Keratinocyte (primary cell): ENCODE results near the gene MAST1. TPM values are rescaled to one million over a fixed set of nuclear protein-coding genes. Genes with fewer than 3 reads are reported as not detected.

ENCODE experiments used
- DNase-seq: peaks from one replicate; pipeline ENCODE4 v3.0.0-alpha.2; 2011; ENCODE audit warnings: low read depth, missing footprints, low spot score
- FAIRE-seq: peaks from 2 replicates; lab custom pipeline; 2011; peaks lifted over from hg19 to GRCh38; lab: Jason Lieb, UNC
- H2AFZ ChIP-seq: 2 replicates; pipeline ENCODE4 v1.6.0; 2012; ENCODE audit warnings: low read length, control low read depth, inconsistent platforms; ENCODE audit not compliant: control insufficient read depth
- H3K27ac ChIP-seq: 2 replicates; pipeline ENCODE4 v1.5.1; 2011; ENCODE audit warnings: low read length; ENCODE audit not compliant: control insufficient read depth, insufficient read depth
- H3K27me3 ChIP-seq: 3 replicates; pipeline ENCODE4 v1.6.0; 2011; ENCODE audit warnings: low read length; ENCODE audit not compliant: control insufficient read depth, insufficient read depth; ENCODE audit errors: extremely low read depth
- H3K36me3 ChIP-seq, 2 experiments: 2 replicates in 1 of 2; 3 replicates in 1 of 2; pipeline ENCODE4 v1.5.1; 2011; ENCODE audit warnings: low read length in 2 of 2, mild to moderate bottlenecking in 1 of 2; ENCODE audit not compliant: control insufficient read depth in 2 of 2, insufficient read depth in 2 of 2; ENCODE audit errors: extremely low read depth in 1 of 2
- H3K4me1 ChIP-seq: 3 replicates; pipeline ENCODE4 v1.5.1; 2011; ENCODE audit warnings: low read length; ENCODE audit not compliant: control insufficient read depth, insufficient read depth; ENCODE audit errors: extremely low read depth
- H3K4me2 ChIP-seq: 3 replicates; pipeline ENCODE4 v1.6.0; 2011; ENCODE audit warnings: low read depth, low read length; ENCODE audit not compliant: control insufficient read depth, insufficient read depth; ENCODE audit errors: extremely low read depth
- H3K4me3 ChIP-seq, 3 experiments: fragments of 200-600 bp in 1 of 3; sonication (generic) in 1 of 3; 2 replicates in 2 of 3; 3 replicates in 1 of 3; pipeline ENCODE4 v1.5.1; 2011 to 2016; ENCODE audit warnings: low read length in 3 of 3, mild to moderate bottlenecking in 3 of 3, control low read depth in 2 of 3, inconsistent platforms in 1 of 3, low read depth in 1 of 3, mixed read lengths in 1 of 3, mixed run types in 1 of 3, moderate library complexity in 1 of 3; ENCODE audit not compliant: control insufficient read depth in 2 of 3, insufficient read depth in 2 of 3; ENCODE audit errors: extremely low read depth in 1 of 3
- H3K79me2 ChIP-seq: 2 replicates; pipeline ENCODE4 v1.6.0; 2012; ENCODE audit warnings: low read length; ENCODE audit not compliant: control insufficient read depth, insufficient read depth
- H3K9ac ChIP-seq: 3 replicates; pipeline ENCODE4 v1.6.0; 2011; ENCODE audit warnings: low read length; ENCODE audit not compliant: control insufficient read depth, insufficient read depth; ENCODE audit errors: extremely low read depth
- H3K9me1 ChIP-seq: 3 replicates; pipeline ENCODE4 v1.6.0; 2011; ENCODE audit warnings: low read length; ENCODE audit not compliant: control insufficient read depth, insufficient read depth; ENCODE audit errors: extremely low read depth
- H3K9me3 ChIP-seq: 2 replicates; pipeline ENCODE4 v1.5.1; 2012; ENCODE audit warnings: low read depth, low read length; ENCODE audit not compliant: control insufficient read depth
- H4K20me1 ChIP-seq: 3 replicates; pipeline ENCODE4 v1.6.0; 2011; ENCODE audit warnings: low read length; ENCODE audit not compliant: control insufficient read depth, insufficient read depth; ENCODE audit errors: extremely low read depth
- CTCF ChIP-seq, 3 experiments: IDR thresholded peaks in 1 of 3; conservative IDR thresholded peaks in 1 of 3; optimal IDR thresholded peaks in 1 of 3; 2 replicates in 2 of 3; 3 replicates in 1 of 3; pipeline versions ENCODE3 to v1.5.1; 2011; ENCODE audit warnings: low read length in 3 of 3, mild to moderate bottlenecking in 3 of 3, moderate library complexity in 2 of 3, control low read depth in 1 of 3, inconsistent platforms in 1 of 3; ENCODE audit not compliant: insufficient read depth in 2 of 3; ENCODE audit errors: extremely low read depth in 1 of 3
- EZH2 ChIP-seq: IDR thresholded peaks from one replicate; pipeline ENCODE4 v1.6.1; 2012; ENCODE audit warnings: inconsistent platforms, mild to moderate bottlenecking, low read length, moderate library complexity
- dilution Hi-C: fragments of 300-500 bp; cut with MboI; formaldehyde crosslinking; loops from one replicate; pipeline ENCODE4 v1.7.0; 2020; ENCODE audit warnings: low sequenced_read_pairs; ENCODE audit not compliant: extremely low pct_ligation_motif_present
- polyA plus RNA-seq, 5 experiments: library from polyadenylated mRNA; depleted of rRNA in 3 of 5; stranded (reverse) in 3 of 5; stranded (forward) in 1 of 5; unstranded in 1 of 5; fragments of >200 nt; gene quantifications; 1 replicate in 1 of 5; 2 replicates in 3 of 5; 3 replicates in 1 of 5; pipeline versions ENCODE4 v1.2.1 to v1.2.3, GENCODE V29; 2011 to 2012; ENCODE audit warnings: missing spikeins in 2 of 5, low read depth in 1 of 5, low replicate concordance in 1 of 5
- small RNA-seq, 3 experiments: library from RNA; depleted of rRNA; stranded (forward); fragments of <200 nt; gene quantifications; one replicate each; pipeline ENCODE3, GENCODE V24; 2012; ENCODE audit warnings: low read depth in 3 of 3, low replicate concordance in 1 of 3; ENCODE audit not compliant: insufficient read length in 3 of 3

Gene MAST1
- polyA plus RNA-seq, 1 donor (not counting 4 experiments of a cell fraction or from before 2014, with no cell fraction given) = 0.13 TPM

GRCh38 chr19:12922959-12923358 is 84.6 kb downstream of the MAST1 start:
- DNase-seq (no peak), FAIRE-seq (no peak)
- no peak overlapping the region for H2AFZ ChIP-seq
- no peaks in the 10 kb centered on the region for H3K9me1 ChIP-seq
- no peak overlapping the region for H3K9ac ChIP-seq
- H3K36me3 ChIP-seq = peaks cover 28 to 32% of the 10 kb centered on the region in 2 experiments
- H4K20me1 ChIP-seq = peaks cover 3% of the 10 kb centered on the region
- no peaks in the 10 kb centered on the region for H3K79me2 ChIP-seq
- H3K4me3 ChIP-seq = no peak overlapping the region
- no peak for TF ChIP-seq CTCF (optimal IDR thresholded peaks at IDR 0.05 in 1 of 3, IDR thresholded peaks at IDR 0.05 in 1 of 3, conservative IDR thresholded peaks at IDR 0.05 in 1 of 3; ENCODE audit: extremely low read depth in 1 of 3, insufficient read depth in 2 of 3, low read length in 3 of 3)
- TF ChIP-seq EZH2 = no peak
- H3K27me3 ChIP-seq = no peaks in the 10 kb centered on the region
- no peaks in the 10 kb centered on the region for H3K9me3 ChIP-seq
- H3K4me2 ChIP-seq = no peak overlapping the region
- H3K27ac ChIP-seq = no peak overlapping the region
- dilution Hi-C loops = no loop called here
- H3K4me1 ChIP-seq = peaks cover 4% of the 10 kb centered on the region

Small RNA genes within 50 kb of the gene (small RNA-seq; reads per million reads assigned to genes)
- gene MIR5695 (0 reads per million in 3 experiments), gene MIR6794 (0 reads per million in 3 experiments)

Other genes starting within 250 kb of the MAST1 start
- gene ZNF490, start 227.7 kb upstream of the MAST1 start, polyA plus RNA-seq = 2.7 to 3.2 TPM (median 3.2 TPM) in 3 replicates
- 8.1 to 11.5 TPM (median 10.3 TPM) in 3 replicates for gene ZNF791, start 227.6 kb upstream of the MAST1 start, polyA plus RNA-seq
- gene MAN2B1, start 171.8 kb upstream of the MAST1 start, polyA plus RNA-seq = 17.0 to 30.1 TPM (median 21.1 TPM) in 3 replicates
- 3.8 to 5.6 TPM (median 5.0 TPM) in 3 replicates for gene WDR83, start 171.7 kb upstream of the MAST1 start, polyA plus RNA-seq
- gene DHPS, start 156.6 kb upstream of the MAST1 start, polyA plus RNA-seq = 36.5 to 45.0 TPM (median 37.2 TPM) in 3 replicates
- gene GNG14, start 150.5 kb upstream of the MAST1 start, polyA plus RNA-seq = not detected in 3 replicates
- gene FBXW9, start 141.9 kb upstream of the MAST1 start, polyA plus RNA-seq = 5.6 to 11.2 TPM (median 8.1 TPM) in 3 replicates
- gene TNPO2, start 114.6 kb upstream of the MAST1 start, polyA plus RNA-seq = 75.3 to 115 TPM (median 105 TPM) in 3 replicates
- gene TRIR, start 103.8 kb upstream of the MAST1 start, polyA plus RNA-seq = 148 to 170 TPM (median 153 TPM) in 3 replicates
- gene GET3, start 101.0 kb upstream of the MAST1 start, polyA plus RNA-seq = 104 to 173 TPM (median 138 TPM) in 3 replicates
- gene BEST2, start 86.7 kb upstream of the MAST1 start, polyA plus RNA-seq = 0.03 TPM in 1 of 3 replicates, not detected in the others
- gene HOOK2, start 63.0 kb upstream of the MAST1 start, polyA plus RNA-seq = 19.0 to 27.4 TPM (median 21.9 TPM) in 3 replicates
- 34.9 to 85.1 TPM (median 40.8 TPM) in 3 replicates for gene JUNB, start 47.0 kb upstream of the MAST1 start, polyA plus RNA-seq
- 119 to 301 TPM (median 154 TPM) in 3 replicates for gene PRDX2, start 36.7 kb upstream of the MAST1 start, polyA plus RNA-seq
- gene THSD8, start 36.4 kb upstream of the MAST1 start, polyA plus RNA-seq = 0.41 to 6.6 TPM (median 2.9 TPM) in 3 replicates
- gene RNASEH2A, start 31.9 kb upstream of the MAST1 start, polyA plus RNA-seq = 12.7 to 32.5 TPM (median 19.7 TPM) in 3 replicates
- not detected in 3 replicates for gene RTBDN, start 3.9 kb upstream of the MAST1 start, polyA plus RNA-seq
- 23.5 to 38.3 TPM (median 27.2 TPM) in 3 replicates for gene DNASE2, start 42.9 kb downstream of the MAST1 start, polyA plus RNA-seq
- gene KLF1, start 48.7 kb downstream of the MAST1 start, polyA plus RNA-seq = not detected in 3 replicates
- 9.9 to 16.8 TPM (median 11.5 TPM) in 3 replicates for gene GCDH, start 52.6 kb downstream of the MAST1 start, polyA plus RNA-seq
- 0.07 to 0.10 TPM in 2 of 3 replicates, not detected in the other for gene SYCE2, start 80.8 kb downstream of the MAST1 start, polyA plus RNA-seq
- gene FARSA, start 95.2 kb downstream of the MAST1 start, polyA plus RNA-seq = 29.9 to 68.7 TPM (median 30.9 TPM) in 3 replicates
- gene CALR, start 100.1 kb downstream of the MAST1 start, polyA plus RNA-seq = 785 to 1,497 TPM (median 899 TPM) in 3 replicates
- 20.3 to 63.3 TPM (median 23.7 TPM) in 3 replicates for gene RAD23A, start 107.3 kb downstream of the MAST1 start, polyA plus RNA-seq
- gene GADD45GIP1, start 118.7 kb downstream of the MAST1 start, polyA plus RNA-seq = 27.8 to 38.4 TPM (median 35.5 TPM) in 3 replicates
- 0.09 TPM in 1 of 3 replicates, not detected in the others for gene DAND5, start 131.1 kb downstream of the MAST1 start, polyA plus RNA-seq
- gene NFIX, start 157.0 kb downstream of the MAST1 start, polyA plus RNA-seq = 3.1 to 21.4 TPM (median 5.2 TPM) in 3 replicates